ENCODE measurements around the gene ATOH1.

Gene ATOH1, protein sequence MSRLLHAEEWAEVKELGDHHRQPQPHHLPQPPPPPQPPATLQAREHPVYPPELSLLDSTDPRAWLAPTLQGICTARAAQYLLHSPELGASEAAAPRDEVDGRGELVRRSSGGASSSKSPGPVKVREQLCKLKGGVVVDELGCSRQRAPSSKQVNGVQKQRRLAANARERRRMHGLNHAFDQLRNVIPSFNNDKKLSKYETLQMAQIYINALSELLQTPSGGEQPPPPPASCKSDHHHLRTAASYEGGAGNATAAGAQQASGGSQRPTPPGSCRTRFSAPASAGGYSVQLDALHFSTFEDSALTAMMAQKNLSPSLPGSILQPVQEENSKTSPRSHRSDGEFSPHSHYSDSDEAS

DNA sequence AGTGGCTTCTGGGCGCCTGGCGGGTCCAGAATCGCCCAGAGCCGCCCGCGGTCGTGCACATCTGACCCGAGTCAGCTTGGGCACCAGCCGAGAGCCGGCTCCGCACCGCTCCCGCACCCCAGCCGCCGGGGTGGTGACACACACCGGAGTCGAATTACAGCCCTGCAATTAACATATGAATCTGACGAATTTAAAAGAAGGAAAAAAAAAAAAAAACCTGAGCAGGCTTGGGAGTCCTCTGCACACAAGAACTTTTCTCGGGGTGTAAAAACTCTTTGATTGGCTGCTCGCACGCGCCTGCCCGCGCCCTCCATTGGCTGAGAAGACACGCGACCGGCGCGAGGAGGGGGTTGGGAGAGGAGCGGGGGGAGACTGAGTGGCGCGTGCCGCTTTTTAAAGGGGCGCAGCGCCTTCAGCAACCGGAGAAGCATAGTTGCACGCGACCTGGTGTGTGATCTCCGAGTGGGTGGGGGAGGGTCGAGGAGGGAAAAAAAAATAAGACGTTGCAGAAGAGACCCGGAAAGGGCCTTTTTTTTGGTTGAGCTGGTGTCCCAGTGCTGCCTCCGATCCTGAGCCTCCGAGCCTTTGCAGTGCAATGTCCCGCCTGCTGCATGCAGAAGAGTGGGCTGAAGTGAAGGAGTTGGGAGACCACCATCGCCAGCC, at the start of gene ATOH1:
ATOH1 (plus strand) TSS at position 422 of the 663 bp plus-strand sequence; CDS start at position 596, 174 bp downstream.
- DNase-seq, result no peak

DNA sequence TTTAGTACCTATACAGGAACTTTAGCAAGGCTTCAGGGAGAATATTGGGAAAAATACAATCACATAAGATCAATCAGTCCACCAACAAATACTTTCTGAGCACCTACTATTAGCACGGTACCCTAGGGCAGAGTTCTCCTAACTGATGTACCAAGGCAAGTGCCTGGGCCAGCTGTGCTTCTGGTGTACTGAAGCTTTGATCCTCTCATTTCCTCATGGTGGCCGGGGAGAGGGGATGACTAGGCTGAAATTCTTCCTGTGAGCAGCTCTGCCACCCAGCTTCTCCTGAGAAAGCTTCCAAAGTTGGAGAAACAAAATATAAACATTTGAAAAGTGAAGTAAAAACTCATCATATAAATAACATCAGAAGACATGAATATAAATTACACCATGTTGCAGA, 49.3 kb upstream of the ATOH1 start:
- no peak for DNase-seq

DNA sequence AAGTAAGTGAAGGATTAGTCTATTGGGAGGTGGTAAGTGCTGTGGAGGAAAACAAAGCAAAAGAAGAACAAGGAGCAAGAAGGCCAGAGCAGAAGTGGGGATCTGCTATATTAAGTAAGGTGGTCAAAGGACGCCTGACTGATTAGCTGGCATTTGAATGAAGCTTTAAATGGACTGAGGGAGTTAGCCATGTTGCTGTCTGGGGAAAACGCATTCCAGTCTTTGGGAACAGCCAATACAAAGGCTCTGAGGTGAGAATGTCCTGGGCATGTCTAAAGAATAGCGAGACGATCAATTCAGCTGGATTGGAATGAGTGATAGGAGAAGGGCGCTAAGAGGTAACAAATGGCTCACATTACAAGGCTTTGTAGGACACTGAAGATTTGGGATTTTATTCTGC, 48.5 kb upstream of the ATOH1 start:
- DNase-seq, result no peak

DNA sequence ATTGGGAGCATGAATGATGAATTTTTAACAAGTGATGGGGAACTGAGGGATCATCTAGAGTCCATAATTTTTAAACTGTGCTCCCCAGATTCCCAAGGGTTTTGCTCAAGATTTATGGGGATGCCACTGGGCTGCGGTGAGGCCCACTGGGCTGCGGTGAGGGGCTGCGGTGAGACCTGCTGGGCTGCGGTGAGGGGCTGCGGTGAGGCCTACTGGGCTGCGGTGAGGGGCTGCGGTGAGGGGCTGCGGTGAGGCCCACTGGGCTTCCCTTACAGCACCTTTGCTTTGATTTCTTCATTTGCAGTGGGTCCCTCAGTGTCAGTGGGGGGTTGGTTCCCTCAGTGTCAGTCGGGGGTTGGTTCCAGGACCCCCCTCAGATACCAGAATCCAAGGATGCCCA, 47.4 kb upstream of the ATOH1 start:
- DNase-seq, result no peak

DNA sequence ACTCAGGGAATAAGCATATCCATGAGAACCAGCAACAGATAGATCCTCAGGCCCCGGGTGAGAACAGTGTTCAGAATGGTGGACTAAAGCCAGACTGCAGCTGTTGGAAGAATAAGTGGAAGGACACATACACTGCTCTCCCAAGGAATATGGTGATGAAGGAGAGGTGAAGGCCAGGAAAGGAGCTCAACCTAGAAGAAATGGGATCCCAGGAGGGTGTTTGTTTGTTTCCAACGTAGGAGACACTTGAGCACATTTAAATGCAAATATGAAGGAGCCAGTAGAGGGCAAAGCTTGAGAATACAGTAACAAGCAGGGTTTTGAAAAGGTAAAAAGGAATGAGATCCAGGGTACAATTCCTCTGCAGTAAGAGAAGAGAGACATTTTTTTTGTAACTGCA, 42.4 kb upstream of the ATOH1 start:
- DNase-seq, result no peak

DNA sequence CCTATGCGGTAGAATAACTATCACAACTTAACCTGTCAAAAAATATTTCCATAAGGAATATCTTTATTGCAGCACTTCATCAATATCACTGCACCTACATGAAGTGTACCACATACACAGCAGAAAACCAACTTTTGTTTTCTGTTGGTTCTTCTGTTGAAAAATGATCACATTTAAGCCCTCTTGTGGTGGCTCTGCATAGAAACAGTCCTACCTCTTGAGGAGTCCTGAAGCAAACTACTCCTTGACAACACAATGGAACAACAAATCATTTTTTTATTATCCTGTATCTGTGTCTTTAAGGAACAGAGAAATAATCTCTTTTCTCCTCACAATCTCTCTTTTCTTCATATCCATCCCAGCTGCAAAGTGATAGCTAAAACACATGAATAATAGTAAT, 39.8 kb upstream of the ATOH1 start:
- DNase-seq, result no peak

DNA sequence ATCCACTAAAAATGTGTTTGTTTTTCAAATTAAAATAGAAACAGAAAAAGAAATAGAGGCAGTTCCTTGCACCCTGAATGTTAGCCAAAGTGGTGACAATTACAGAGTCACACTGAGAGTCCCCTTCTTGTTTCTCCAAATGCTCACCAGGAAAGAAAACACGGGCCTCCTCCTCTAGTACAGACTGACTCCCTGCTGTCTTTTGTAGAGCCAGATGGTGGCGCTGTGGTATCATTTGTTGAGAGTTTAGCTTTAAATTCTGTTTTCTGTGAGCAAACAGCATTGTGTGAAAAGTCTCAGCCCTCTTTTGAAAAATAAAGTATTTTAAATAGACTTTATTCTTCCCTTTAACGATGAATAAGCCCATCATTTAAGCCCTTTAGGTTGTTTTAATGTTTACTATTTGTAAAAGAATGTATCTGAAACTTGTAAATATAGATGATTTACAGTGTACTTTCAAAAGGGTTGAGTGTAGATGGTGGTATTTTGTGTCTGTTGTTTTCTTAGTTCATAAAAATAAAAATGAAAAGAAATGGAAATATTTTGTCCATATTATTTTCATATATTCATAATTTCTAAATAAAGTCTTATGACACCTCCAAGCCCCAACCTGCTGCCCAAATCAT, 36.9 kb upstream of the ATOH1 start:
- DNase-seq, result peak; percentile 13

DNA sequence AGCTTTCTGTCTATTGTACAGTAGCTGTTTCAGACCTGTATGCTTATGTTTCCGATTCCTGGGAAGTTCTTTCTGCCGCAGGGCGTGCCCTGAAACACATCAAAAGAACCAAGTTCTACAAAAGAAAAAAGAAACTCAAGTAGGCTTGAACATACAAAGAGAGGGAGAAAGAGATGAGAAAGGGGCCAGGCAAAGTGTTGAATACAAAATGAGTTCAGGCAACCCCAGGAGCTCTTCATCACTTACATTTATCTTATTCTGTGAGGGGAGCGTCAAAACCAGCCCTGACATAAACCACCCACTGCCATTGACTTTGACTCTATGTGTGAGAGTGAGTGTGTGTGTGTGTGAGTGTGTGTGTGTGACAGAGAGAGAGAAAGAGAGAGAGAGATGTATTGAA, 26.5 kb upstream of the ATOH1 start:
- no peak for DNase-seq

DNA sequence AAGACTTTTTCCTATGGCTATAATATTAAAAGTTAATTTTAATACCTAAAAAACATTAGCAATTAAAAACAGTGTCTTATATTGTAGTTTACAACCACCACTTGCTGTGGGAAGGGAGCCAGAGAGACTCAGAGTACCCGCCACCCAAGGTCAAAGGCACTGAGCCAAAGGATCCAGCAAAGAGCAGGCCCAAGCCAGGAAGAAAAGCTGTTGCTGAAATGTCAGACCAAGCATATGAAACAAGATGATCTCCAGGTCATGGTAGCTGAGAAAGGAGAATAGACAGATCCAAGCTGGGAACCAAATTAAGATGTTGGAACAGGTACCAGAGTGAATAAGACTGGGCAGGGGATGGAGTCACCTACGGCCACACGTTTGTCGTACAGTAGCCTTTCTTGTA, 18.8 kb upstream of the ATOH1 start:
- DNase-seq, result no peak

DNA sequence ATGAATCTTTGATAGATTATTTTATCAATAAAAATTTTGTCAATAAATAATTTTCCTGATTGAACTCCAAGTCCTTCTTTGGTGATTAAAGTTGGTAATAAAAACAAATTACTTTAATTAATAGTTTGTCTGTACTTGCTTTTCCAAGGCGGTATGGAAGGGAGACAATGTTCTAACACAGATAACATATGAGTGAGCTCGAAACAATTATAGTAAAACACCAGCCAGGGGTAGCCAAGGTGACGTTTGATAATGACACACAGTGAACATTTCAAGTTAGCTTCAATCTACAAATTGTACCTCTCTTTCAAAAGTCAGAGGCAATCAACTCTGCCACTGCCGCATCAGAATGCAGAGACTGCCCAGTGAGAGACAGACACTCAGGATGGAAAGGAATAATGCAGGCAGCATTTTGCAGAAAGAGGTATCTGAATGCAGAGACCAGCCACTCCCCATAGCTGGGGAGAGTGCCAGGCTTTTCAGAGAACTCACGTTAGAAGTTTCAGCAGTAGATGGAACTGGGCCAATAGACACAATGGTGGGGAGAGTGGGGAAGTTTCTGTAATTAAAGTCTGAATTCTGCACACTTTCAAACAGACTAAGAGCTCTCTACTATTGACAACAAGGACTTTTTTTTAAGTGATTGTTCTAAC, 18.1 kb upstream of the ATOH1 start:
- DNase-seq, result no peak

DNA sequence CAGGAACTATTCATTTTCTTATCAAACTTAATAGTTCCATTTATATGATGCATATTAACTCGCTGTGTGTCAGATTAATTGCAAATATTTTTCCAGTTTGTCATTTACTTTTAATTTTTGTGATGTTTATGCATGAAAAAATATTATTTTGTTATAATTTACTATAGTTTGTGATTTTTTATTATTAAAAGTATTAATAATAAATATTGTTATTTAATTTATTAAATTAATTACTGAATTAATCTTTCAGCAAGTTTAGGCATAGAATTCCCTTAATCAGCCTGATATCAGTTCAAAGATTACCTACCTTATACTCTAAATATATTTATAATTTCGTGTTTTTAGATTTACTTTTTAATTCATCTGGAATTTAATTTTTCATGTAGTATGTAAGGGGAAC, 15.5 kb upstream of the ATOH1 start:
- no peak for DNase-seq

DNA sequence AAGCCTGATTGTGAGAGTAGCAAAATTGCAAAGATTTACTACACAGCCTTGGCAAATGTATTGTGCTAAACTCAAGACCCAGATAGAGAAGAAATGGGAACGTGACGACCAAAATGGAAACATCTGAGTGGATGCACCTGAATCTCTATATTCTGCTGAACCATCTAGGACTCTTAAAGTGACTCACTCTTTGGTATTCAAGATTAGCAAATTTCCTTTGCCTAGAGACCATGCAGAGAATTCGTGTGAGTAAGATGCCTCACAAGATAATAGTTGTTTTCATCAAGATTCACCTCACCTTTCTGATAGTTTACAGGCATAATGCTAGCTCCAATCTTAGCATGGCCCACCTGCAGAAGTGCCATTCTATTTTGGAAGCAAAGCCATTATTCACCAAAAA, 14.4 kb upstream of the ATOH1 start:
- DNase-seq, result no peak

DNA sequence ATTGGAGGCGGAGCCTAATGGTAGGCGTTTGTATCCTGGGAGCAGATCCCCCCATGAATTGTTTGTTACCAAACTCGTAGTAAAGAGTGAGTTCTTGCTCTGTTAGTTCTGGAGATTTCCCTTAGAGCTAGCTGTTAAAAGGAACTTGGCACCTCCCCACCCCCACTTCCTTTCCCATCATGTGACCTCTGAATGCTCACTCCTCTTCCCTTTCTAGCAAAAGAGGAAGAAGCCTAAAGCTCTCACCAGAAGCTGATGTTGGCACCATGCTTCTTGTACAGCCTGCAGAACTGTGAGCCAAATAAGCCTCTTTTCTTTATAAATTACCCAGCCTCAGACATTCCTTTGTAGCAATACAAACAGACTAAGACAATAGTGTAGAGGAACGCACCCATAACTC, 13.8 kb upstream of the ATOH1 start:
- DNase-seq, result peak; percentile 78

DNA sequence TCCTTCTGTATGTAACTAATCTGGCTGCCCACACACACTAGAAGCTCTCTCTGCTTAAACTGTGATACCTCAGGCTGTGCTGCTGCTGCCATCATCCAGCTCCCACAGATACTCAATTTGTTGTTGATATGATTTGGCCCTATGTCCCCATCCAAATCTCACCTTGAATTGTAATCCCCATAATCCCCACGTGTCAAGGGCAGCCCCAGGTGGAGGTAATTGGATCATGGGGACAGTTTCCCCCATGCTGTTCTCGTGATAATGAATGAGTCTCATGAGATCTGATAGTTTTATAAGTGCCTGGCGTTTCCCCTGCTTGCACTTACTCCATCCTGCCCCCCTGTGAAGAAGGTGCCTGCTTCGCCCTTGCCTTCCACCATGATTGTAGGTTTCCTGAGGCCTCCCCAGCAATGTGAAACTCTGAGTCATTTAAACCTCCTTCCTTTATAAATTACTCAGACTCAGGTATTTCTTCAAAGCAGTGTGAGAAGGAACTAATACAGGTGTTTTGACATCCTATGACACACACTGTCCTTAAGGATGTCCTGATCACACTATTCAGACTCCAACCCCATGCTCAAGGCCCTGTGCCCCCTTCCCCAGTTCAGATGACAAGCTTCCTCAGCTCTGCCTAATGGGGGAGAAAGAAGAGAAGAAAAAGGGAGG, 2.9 kb upstream of the ATOH1 start:
- no peak for DNase-seq

DNA sequence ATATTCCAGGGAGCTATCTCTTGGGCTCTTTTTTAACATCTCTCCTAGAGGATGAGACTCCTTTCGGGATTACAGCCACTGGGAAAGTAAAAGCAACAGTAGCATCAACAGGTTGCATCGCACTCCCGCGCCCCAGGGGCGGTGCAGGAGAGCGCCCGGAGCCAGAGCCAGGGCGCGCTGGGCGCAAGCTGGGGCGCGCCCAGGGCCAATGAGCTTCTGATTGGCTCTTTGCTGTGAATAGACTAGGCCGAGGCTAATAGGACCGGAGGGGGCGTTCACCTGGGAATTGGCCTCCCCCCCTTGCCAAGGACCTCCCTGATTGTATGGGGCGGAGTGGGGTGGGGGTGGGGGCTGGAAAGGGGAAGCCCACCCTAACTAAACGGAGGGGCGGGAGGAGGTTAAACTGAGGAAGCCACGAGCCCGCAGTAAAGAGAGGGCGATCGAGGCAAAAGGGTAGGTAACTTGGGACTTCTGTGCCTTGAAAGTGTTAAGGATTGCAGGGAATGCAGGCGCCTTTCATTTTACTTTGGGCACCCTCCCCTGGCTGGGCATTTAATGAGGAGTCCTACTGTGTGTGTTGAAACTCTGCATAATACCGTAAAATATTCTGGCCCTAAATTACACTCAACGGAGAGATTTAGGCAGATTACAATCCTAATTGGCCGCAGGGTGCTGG, 1.1 kb upstream of the ATOH1 start:
- DNase-seq, result no peak

DNA sequence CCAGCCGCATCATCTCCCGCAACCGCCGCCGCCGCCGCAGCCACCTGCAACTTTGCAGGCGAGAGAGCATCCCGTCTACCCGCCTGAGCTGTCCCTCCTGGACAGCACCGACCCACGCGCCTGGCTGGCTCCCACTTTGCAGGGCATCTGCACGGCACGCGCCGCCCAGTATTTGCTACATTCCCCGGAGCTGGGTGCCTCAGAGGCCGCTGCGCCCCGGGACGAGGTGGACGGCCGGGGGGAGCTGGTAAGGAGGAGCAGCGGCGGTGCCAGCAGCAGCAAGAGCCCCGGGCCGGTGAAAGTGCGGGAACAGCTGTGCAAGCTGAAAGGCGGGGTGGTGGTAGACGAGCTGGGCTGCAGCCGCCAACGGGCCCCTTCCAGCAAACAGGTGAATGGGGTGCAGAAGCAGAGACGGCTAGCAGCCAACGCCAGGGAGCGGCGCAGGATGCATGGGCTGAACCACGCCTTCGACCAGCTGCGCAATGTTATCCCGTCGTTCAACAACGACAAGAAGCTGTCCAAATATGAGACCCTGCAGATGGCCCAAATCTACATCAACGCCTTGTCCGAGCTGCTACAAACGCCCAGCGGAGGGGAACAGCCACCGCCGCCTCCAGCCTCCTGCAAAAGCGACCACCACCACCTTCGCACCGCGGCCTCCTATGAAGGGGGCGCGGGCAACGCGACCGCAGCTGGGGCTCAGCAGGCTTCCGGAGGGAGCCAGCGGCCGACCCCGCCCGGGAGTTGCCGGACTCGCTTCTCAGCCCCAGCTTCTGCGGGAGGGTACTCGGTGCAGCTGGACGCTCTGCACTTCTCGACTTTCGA, 654 bp downstream of the ATOH1 start:
- DNase-seq, result no peak

DNA sequence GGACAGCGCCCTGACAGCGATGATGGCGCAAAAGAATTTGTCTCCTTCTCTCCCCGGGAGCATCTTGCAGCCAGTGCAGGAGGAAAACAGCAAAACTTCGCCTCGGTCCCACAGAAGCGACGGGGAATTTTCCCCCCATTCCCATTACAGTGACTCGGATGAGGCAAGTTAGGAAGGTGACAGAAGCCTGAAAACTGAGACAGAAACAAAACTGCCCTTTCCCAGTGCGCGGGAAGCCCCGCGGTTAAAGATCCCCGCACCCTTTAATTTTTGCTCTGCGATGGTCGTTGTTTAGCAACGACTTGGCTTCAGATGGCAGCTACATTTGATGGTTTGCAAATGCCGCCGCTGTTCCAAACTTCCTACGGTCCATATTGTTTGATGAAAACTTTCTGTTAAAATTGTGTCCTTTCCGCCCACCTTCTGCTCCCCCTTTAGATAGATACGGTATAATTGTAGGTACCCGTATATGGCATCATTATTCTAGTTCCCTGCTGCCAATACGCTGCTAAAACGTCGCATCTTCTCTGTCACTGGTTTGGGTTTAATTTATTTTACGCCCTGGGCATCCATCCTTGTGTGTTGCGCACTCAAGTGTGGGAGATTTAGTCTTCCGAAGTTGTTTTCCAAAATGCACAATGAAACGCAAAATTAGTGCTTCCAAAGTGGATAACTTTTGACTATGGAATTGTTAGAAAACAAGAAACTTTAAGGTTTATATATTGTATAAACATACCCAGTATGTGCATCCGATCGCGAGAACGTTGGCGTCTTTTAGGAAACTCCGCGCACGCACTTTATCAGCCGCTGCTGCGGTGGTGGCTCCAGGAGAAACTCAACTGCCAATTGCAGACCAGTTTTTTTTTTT, 1.5 kb downstream of the ATOH1 start:
- DNase-seq, result no peak

DNA sequence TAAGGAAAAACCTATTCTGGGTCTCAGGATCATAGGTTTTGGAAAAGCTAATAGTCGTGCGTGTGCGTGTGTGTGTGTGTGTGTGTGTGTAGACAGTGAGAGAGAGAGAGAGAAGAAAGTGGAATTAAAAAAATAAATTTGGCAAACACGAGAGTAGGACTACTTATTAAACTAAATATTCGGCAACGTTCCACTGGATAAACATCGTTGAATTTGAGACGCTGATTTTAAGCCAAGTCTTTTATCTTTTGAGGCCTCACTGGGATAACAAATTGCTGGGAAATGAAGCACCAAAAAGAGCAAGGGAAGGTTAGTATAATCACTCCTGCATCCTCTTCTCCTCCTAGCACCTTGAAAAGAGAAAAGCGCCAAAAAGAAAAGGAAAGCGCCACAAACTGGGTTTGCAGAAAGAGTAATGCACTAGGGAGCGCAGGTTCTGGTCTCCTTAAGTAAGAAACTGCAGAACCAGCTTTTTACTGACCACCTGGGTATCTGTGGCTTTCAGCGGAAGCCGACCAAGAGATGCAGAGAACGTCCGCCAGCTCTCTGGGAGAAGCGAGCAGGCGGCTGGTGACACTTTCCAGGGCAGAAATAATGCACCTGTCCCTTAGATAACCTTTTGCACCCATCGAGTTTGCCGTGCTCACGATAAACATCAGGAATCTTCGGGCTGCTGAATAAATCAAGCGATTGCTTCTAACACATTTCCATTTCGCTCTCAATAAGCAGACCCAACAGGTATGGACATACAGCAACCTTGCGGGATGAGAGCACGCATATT, 3.4 kb downstream of the ATOH1 start:
- DNase-seq, result no peak

DNA sequence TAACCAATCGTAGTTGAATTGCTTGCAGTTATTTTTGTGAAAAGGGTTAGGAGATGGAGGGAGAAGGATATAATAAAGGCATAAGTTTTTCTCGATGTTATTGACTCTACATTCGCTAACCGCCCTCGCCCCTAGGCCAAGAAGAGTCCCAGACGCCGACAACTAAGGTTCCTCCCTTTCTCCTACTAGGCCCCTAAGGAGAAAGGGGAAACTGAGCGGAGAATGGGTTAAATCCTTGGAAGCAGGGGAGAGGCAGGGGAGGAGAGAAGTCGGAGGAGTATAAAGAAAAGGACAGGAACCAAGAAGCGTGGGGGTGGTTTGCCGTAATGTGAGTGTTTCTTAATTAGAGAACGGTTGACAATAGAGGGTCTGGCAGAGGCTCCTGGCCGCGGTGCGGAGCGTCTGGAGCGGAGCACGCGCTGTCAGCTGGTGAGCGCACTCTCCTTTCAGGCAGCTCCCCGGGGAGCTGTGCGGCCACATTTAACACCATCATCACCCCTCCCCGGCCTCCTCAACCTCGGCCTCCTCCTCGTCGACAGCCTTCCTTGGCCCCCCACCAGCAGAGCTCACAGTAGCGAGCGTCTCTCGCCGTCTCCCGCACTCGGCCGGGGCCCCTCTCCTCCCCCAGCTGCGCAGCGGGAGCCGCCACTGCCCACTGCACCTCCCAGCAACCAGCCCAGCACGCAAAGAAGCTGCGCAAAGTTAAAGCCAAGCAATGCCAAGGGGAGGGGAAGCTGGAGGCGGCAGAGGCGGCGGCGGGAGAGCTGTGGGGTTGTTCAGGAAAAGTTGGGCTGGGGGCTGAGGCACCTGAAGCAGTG, 5.9 kb downstream of the ATOH1 start:
- no peak for DNase-seq

Data from GDM1 (cell line).